Measurements from ENCODE around the gene KCND1.

The KCND1 gene

DNA sequence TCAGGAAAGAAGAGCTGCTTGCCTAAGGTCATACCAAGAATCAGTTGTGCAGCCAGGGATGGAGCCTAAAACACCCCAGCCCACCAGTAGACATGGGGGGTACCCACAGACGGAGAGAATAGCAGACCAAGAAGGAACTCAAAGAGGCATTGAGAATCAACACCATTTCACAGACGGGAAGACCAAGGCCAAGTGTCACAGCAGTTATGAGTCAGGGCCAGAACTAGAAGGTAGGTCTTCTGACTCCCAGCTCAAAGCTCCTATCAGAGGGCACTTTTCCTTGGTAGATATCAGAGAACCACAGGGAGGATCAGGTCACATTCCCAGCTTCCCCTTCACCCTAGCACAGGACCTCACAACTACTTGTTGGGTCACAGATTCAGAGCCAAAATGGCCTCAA is 28.7 kb downstream of the KCND1 start:
- no peak overlapping the region for H3K4me3 ChIP-seq (ENCODE audit: control insufficient read depth, low read depth, low read length)
- TF ChIP-seq, protein P1, sequence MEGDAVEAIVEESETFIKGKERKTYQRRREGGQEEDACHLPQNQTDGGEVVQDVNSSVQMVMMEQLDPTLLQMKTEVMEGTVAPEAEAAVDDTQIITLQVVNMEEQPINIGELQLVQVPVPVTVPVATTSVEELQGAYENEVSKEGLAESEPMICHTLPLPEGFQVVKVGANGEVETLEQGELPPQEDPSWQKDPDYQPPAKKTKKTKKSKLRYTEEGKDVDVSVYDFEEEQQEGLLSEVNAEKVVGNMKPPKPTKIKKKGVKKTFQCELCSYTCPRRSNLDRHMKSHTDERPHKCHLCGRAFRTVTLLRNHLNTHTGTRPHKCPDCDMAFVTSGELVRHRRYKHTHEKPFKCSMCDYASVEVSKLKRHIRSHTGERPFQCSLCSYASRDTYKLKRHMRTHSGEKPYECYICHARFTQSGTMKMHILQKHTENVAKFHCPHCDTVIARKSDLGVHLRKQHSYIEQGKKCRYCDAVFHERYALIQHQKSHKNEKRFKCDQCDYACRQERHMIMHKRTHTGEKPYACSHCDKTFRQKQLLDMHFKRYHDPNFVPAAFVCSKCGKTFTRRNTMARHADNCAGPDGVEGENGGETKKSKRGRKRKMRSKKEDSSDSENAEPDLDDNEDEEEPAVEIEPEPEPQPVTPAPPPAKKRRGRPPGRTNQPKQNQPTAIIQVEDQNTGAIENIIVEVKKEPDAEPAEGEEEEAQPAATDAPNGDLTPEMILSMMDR (IDR thresholded peaks at IDR 0.05; ENCODE audit: control insufficient read depth, insufficient read depth, low read depth, low read length, missing control alignments), result no peak
- no peak for DNase-seq (ENCODE audit: low read depth)

DNA sequence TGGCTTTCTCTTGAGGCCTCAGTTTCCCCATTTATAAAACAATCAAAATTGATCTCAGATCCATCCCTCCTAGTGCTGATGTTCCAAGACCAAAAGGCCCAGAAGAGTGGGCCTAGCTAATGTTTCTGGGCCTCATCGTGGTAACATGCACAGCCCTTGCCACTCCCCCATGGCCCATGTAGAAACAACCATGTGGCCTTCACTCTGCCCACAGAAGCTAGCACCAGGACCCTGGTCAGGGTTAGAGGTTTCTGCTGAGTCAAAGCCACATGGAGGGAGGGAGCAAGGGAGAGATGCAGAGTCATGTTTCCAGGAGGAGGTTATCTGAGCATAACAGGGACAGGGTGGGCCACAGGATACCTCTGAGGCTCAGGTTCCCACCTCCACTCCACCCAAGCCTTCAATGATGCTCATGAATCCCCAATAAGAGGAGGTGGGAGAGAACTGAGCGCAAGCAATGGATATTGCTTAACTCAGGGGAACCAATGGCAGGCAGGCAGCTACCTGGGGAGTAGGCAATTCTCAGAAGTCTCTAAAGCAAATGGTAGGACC is 31.2 kb downstream of the KCND1 start:
- no peak for DNase-seq (ENCODE audit: low read depth)
- H3K4me3 ChIP-seq (ENCODE audit: control insufficient read depth, low read depth, low read length), result no peak overlapping the region

DNA sequence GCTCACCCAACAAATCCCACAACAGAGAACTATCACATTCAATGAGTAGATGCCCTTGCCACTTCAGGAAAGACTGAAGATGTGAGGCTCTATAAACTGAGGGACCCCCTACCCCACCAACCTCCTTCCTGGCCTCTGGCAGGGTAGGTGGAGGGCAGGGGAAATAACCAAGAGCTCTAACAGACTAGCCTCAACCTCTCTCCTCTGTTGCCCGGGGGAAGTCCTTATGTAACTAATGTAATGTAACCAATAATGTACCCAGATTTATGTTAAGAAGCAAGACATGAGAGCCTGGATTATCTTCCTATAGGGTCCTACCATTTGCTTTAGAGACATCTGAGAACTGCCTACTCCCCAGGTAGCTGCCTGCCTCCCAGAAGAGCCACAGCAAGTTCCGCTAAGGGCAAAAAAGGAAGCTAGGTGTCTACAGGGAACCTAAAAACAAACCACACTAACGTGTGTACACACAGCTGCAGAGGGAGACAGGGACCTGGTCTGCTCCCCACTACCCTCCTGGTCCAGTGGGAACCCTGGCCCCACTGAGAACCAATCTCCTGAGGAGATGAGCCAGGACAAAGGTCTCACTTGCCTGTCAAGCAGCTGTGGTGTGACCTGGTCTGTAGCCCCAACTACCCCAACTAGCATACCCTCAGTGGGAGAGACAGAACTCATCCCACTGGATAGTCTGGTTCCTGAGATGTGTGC is 32.0 kb downstream of the KCND1 start:
- TF ChIP-seq, protein P1 (IDR thresholded peaks at IDR 0.05; ENCODE audit: control insufficient read depth, insufficient read depth, low read depth, low read length, missing control alignments), result no peak
- no peak overlapping the region for H3K4me3 ChIP-seq (ENCODE audit: control insufficient read depth, low read depth, low read length)
- DNase-seq (ENCODE audit: low read depth), result no peak

More for the DNA sequence above, 31.2 kb downstream of the KCND1 start:
- TF ChIP-seq, protein P1 (IDR thresholded peaks at IDR 0.05; ENCODE audit: control insufficient read depth, insufficient read depth, low read depth, low read length, missing control alignments), result no peak

DNA sequence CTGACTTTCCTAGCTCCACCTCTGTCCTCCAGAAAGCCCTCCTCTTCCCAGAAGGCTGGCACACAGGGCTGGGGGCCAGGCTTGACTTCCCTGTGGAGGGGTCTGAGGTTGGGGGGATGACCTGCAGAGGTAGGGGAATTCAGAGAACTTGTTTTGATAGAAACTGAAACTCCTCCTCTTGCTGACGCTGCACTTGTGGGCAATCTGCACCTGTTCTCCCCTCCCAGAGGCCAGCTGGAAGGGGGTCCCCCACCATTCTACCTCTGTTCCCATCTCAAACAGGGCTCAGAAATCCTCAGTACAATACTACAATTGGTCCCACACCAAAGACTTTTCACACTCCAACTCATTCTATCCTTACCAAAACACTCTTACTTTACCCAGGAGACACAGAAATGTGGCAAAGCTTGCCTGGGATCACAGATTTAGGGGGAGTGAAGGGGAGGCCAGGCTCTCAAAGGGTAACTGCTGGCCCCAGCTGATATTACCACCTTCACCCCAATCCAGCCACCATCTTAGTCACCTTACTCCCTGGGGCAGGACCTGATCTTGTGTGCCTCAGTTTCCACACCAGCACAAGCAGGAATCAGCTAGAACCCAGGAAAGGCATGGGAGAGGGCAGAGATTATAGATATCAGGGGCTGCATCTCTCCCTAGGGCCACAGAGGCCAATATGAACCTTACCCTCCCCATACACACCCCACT is 32.8 kb downstream of the KCND1 start:
- no peak overlapping the region for H3K4me3 ChIP-seq (ENCODE audit: control insufficient read depth, low read depth, low read length)
- TF ChIP-seq, protein P1 (IDR thresholded peaks at IDR 0.05; ENCODE audit: control insufficient read depth, insufficient read depth, low read depth, low read length, missing control alignments), result no peak
- no peak for DNase-seq (ENCODE audit: low read depth)

DNA sequence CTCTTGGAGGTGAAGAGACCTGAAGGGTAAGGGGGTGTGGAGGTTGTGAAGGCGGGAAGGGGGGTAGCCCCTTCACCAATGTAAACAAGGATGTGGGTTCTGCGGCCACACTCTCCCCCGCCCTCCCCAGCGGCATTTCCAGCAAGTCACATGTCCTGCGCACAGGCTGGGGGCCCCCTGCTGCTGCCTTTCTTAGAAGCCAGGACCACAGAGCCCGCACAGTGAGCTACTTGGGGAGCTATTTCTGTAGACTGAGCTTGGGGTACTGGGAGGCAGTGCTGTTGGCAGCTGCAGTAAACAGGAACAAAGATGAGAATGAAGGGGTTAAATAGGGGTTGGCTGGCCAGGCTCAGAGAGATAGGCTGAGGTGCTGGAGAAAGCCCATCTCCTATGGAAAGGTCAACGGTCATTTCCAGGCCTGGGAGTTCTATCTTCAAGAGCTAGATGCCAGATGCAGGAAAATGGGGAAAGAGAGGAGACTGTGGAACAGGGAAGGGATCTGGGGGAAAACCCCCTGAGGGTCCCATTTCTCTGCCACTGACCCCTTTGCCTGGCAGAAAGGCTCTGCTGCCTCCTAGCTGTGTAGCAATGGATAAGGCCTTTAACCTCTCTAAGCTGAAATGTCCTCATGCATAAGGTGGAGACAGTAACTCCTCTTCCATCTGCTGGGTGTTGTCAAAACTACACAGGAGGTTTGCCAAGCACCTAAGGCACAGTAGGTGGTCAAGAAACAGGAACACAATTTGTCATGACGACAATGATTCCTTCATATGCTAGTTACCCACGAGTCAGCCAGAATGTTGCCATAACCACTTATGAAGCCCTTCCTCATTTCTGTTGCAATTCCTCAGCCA is 34.4 kb downstream of the KCND1 start:
- DNase-seq (ENCODE audit: low read depth), result no peak
- TF ChIP-seq, protein P1 (IDR thresholded peaks at IDR 0.05; ENCODE audit: control insufficient read depth, insufficient read depth, low read depth, low read length, missing control alignments), result no peak

DNA sequence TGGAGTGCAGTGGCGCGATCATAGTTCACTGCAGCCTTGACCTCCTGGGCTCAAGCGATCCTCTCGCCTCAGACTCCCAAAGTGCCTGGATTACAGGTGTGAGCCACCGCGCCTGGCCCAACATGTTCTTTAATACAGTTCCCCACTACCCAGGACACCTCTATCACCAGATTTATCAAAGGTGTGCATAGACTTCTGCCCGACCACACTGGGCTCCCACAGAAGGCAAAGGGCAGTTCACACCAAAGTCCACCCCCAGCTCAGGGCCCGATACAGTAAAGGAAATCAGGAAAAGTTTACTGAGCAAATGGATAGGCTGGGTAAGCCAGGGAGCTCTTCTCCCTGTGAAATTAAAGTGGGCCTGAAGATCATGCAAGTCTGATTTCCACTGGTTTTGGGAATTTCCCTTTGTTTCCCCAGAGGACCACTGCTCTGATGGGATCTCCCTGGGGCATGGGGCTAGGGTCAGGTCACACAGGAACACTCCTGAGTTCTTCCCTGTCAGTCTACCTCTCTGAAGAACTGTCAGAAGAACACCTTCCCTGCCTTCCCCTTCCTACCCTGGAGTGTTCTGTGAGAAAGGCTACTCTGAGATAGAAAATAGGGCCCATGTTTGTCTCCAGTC is 35.1 kb downstream of the KCND1 start:
- no peak for DNase-seq (ENCODE audit: low read depth)
- no peak overlapping the region for H3K4me3 ChIP-seq (ENCODE audit: control insufficient read depth, low read depth, low read length)
- TF ChIP-seq, protein P1 (IDR thresholded peaks at IDR 0.05; ENCODE audit: control insufficient read depth, insufficient read depth, low read depth, low read length, missing control alignments), result no peak

More for the DNA sequence above, 34.4 kb downstream of the KCND1 start:
- no peak overlapping the region for H3K4me3 ChIP-seq (ENCODE audit: control insufficient read depth, low read depth, low read length)

Data from AG09309 (cell line).